Lower leg skin (tissue), 4 donors: ENCODE data around the gene BFSP1. TPM values are rescaled to one million over a fixed set of nuclear protein-coding genes. Genes with fewer than 3 reads are reported as not detected.

Experiments used
- DNase-seq, 2 donors: peaks; one replicate each; pipeline ENCODE4 v3.0.0-alpha.2; 2019; ENCODE audit warnings: low spot score in 2 of 2
- H3K4me3 ChIP-seq: fragments of 200-600 bp; sonication (generic); 2 replicates; pipeline ENCODE4 v1.5.1; 2017; ENCODE audit warnings: mild to moderate bottlenecking, low read depth; ENCODE audit not compliant: poor library complexity, severe bottlenecking
- POLR2A ChIP-seq, 2 donors: fragments of 450-650 bp; IDR thresholded peaks; one replicate each; pipeline ENCODE4 v1.6.1; 2016 to 2017; ENCODE audit warnings: antibody characterized with exemption in 2 of 2, mild to moderate bottlenecking in 1 of 2, moderate library complexity in 1 of 2
- WGBS, 2 donors: methylation state at CpG; one replicate each; pipeline ENCODE4 v1.1.5; 2018; 5-methylcytosine and 5-hydroxymethylcytosine counted together
- intact Hi-C: fragments of 100-400 bp; cut with DNase I; formaldehyde crosslinking; loops from one replicate; pipeline ENCODE4 v1.15.0; 2023; ENCODE audit warnings: low total_unique reads
- total RNA-seq, 4 donors: library from RNA; depleted of rRNA; stranded (reverse); fragments of >200 nt; gene quantifications; one replicate each; pipeline ENCODE4 v1.1.0, GENCODE V29; 2016
- TF ChIP-seq, protein P1 (sequence below), 3 donors: fragments of 450-650 bp; IDR thresholded peaks; one replicate each; pipeline ENCODE4 v1.5.1; 2016; ENCODE audit warnings: antibody characterized with exemption in 3 of 3, mild to moderate bottlenecking in 3 of 3, moderate library complexity in 2 of 3

The BFSP1 gene
- total RNA-seq, 4 donors from 2014 or later = 0.61 to 2.6 (median 1.7) TPM

DNA sequence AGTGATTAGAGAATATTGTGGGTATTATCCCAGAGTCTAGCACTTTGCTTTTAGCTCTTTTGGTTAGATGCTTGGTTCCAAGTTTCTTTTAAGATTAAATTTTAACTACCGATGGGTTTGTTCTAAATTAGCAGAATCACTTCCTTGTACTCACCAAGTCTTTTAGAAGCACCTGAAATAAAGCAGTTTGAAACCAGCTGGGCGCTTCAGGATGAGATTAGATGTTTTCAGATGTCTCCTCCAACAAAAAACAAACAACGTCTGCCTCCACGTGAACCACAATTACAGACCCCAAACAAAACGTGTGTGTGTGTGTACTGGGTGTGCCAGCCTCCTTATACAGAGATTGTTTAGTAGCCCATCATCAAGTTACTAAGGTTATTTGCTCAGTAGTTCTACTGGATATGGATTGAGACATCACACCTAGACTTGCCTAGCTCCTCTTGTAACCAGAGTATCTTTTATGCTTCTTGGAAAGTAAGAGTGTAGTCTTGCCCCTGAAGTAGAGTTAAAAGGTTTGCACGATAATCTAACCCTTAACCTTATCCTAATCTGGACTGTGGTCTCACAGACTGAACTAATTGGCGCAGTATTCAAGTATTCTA is 41.0 kb upstream of the BFSP1 start:
- 34 to 43% methylated on average over 7 of the region's 7 CpGs for WGBS, 2 donors
- no peak for DNase-seq
- no peak for TF ChIP-seq POLR2A (IDR thresholded peaks at IDR 0.05)
- TF ChIP-seq, protein P1, sequence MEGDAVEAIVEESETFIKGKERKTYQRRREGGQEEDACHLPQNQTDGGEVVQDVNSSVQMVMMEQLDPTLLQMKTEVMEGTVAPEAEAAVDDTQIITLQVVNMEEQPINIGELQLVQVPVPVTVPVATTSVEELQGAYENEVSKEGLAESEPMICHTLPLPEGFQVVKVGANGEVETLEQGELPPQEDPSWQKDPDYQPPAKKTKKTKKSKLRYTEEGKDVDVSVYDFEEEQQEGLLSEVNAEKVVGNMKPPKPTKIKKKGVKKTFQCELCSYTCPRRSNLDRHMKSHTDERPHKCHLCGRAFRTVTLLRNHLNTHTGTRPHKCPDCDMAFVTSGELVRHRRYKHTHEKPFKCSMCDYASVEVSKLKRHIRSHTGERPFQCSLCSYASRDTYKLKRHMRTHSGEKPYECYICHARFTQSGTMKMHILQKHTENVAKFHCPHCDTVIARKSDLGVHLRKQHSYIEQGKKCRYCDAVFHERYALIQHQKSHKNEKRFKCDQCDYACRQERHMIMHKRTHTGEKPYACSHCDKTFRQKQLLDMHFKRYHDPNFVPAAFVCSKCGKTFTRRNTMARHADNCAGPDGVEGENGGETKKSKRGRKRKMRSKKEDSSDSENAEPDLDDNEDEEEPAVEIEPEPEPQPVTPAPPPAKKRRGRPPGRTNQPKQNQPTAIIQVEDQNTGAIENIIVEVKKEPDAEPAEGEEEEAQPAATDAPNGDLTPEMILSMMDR (IDR thresholded peaks at IDR 0.05) = no peak
- H3K4me3 ChIP-seq = no peak overlapping the region
- intact Hi-C loops = no loop called here

- 3 to 10% methylated on average over 6 of the region's 6 CpGs for WGBS, 2 donors
Measured at GRCh38 chr20:17571153-17571527, 40.0 kb upstream of the BFSP1 start.

GRCh38 chr20:17570347-17571152 is 39.4 kb upstream of the BFSP1 start:
- TF ChIP-seq, protein P1 (IDR thresholded peaks at IDR 0.05) = no peak
- TF ChIP-seq POLR2A (IDR thresholded peaks at IDR 0.05) = no peak
- intact Hi-C loops = no loop called here
- 1 to 3% methylated on average over 18 to 33 of the region's 43 CpGs for WGBS, 2 donors
- DNase-seq = peak; percentile 46 to 92
- H3K4me3 ChIP-seq = peak overlapping the region; percentile 99

More at GRCh38 chr20:17571153-17571527, 40.0 kb upstream of the BFSP1 start:
- intact Hi-C loops = no loop called here
- TF ChIP-seq, protein P1 (IDR thresholded peaks at IDR 0.05) = no peak
- TF ChIP-seq POLR2A (IDR thresholded peaks at IDR 0.05) = no peak
- DNase-seq = no peak
- no peak overlapping the region for H3K4me3 ChIP-seq

- 0 to 2% methylated on average over 11 to 28 of the region's 70 CpGs for WGBS, 2 donors
- peak; percentile 89 to 98 for DNase-seq
- H3K4me3 ChIP-seq = peak within 1 kb of the TSS; percentile 99
- intact Hi-C loops = no loop called here
- TF ChIP-seq, protein P1 (IDR thresholded peaks at IDR 0.05) = no peak
- peak in 1 of 2 donors; percentile 47 for TF ChIP-seq POLR2A (IDR thresholded peaks at IDR 0.05)
Measured at GRCh38 chr20:17569616-17570346, 38.6 kb upstream of the BFSP1 start, which contains the start of gene DSTN. Gene DSTN, plus strand, starts transcription at chr20:17570075. Its CDS starts 134 bp downstream, at chr20:17570209.

DNA sequence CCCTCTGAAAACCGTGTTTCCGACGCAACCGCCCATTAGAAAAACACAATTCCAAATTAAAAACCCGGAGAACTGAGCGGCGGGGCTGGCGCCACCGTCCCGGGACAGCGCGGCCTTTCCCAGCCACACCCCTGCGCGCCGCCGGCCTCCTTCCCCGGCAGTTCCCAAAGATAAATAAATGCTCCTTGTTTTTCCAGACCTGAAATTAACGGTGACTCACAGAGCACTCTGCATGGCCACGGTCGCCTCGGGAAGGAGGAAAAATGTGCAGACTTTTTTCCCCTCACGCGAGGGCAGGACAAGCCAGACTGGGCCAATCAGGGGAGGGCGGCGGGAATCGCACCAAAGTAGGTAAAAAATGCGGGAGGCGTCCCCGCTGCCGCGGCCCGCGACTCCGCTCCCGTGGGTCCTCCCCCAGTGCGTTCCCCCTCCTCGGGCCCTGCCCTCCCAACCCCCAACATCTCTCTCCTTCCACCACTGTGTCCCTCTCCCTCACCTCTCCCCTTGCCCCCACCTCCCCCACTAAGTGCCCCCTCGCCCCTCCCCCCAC is 37.9 kb upstream of the BFSP1 start:
- no peak overlapping the region for H3K4me3 ChIP-seq
- TF ChIP-seq, protein P1 (IDR thresholded peaks at IDR 0.05) = no peak
- TF ChIP-seq POLR2A (IDR thresholded peaks at IDR 0.05) = no peak
- DNase-seq = peak; percentile 89 to 96
- intact Hi-C loops = no loop called here
- whole genome bisulfite sequencing, 2 donors = 0 to 2% methylated on average over 37 of the region's 38 CpGs
